GM10266 (cell line): ENCODE measurements around the gene MRPL11.
"Not testable (repeated sequence)": the region's sequence is repeated elsewhere in the genome, so short reads cannot be mapped to it uniquely, and the experiment has no call there.

Experiments used
- DNase-seq: peaks from one replicate; pipeline ENCODE4 v3.0.0; 2012; ENCODE audit errors: extremely low spot score
- TF ChIP-seq, protein P1 (sequence below): IDR thresholded peaks from 2 replicates; pipeline ENCODE4 v1.5.1; 2012; ENCODE audit warnings: mild to moderate bottlenecking, low read depth; ENCODE audit not compliant: control insufficient read depth, insufficient read depth; ENCODE audit errors: missing control alignments

The MRPL11 gene

DNA sequence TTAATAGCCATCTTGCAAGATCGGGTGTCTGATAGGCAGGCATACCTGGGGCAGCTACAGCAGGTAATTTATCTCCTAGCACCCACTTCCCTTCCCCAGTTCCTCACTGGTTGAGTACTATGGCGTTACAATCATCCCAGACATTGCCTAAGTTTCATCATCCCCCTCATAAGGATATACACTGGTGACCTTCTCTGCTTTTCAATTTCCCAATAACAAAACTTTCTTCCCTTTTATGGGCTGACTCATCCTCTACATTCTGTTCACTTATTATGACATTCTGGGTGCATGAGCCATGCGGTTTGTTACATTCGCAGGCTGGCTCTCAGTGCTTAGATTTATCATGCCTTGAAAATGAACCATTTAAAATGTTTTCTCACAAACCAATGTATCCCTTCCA lies 5.0 kb upstream of the MRPL11 start:
- no peak for DNase-seq
- TF ChIP-seq, protein P1, sequence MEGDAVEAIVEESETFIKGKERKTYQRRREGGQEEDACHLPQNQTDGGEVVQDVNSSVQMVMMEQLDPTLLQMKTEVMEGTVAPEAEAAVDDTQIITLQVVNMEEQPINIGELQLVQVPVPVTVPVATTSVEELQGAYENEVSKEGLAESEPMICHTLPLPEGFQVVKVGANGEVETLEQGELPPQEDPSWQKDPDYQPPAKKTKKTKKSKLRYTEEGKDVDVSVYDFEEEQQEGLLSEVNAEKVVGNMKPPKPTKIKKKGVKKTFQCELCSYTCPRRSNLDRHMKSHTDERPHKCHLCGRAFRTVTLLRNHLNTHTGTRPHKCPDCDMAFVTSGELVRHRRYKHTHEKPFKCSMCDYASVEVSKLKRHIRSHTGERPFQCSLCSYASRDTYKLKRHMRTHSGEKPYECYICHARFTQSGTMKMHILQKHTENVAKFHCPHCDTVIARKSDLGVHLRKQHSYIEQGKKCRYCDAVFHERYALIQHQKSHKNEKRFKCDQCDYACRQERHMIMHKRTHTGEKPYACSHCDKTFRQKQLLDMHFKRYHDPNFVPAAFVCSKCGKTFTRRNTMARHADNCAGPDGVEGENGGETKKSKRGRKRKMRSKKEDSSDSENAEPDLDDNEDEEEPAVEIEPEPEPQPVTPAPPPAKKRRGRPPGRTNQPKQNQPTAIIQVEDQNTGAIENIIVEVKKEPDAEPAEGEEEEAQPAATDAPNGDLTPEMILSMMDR, result no peak

DNA sequence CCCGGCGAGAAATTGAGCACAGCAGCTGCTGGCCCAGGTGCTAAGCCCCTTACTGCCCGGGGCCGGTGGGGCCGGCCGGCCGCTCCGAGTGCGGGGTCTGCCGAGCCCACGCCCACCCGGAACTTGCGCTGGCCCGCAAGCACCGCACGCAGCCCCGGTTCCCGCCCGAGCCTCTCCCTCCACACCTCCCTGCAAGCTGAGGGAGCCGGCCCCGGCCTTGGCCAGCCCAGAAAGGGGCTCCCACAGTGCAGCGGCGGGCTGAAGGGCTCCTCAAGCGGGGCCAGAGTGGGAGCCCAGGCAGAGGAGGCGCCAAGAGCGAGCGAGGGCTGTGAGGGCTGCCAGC lies 2.3 kb upstream of the MRPL11 start:
- not testable (repeated sequence) for DNase-seq

DNA sequence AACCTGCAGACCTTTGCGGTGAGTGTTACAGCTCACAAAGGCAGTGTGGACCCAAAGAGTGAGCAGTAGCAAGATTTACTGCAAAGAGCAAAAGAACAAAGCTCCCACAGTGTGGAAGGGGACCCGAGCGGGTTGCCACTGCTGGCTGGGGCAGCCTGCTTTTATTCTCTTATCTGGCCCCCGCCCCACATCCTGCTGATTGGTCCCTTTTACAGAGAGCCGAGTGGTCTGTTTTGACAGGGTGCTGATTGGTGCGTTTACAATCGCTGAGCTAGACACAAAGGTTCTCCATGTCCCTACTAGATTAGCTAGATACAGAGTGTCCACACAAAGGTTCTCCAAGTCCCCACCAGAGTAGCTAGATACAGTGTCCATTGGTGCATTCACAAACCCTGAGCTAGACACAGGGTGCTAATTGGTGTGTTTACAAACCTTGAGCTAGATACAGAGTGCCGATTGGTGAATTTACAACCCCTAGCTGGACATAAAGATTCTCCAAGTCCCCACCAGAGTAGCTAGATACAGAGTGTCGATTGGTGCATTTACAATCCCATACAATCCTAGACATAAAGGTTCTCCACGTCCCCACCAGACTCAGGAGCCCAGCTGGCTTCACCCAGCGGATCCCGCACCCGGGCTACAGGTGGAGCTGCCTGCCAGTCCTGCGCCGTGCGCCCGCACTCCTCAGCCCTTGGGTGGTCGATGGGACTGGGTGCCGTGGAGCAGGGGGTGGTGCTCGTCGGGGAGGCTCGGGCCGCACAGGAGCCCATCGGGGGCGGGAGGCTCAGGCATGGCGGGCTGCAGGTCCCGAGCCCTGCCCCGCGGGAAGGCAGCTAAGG lies 1.7 kb upstream of the MRPL11 start:
- DNase-seq, result not testable (repeated sequence)

DNA sequence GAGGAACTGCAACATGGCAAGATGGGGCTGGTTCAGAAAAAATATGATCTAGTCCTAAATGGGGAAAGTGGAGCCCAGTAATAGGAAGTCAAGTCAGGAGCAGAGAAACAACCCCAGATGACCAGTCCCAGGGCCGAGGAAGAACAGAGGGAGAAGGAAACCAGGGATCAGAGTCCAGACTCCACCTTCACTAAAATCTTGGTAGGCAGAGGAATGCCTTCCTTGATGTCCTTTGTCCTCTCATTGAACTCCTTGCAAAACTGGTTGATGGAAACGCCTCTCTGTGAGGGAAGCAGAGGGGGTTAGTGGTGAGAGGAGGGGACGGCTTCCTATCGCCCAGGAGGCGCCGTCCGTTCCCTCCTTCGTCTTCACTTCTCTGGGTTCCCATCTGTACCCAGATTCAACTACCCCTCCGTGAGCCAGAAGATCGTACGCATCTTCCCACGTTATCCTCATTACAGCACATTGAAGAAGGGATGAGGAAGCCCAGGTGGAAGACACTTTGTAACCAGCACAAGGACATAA lies 607 bp downstream of the MRPL11 start:
- TF ChIP-seq, protein P1, result no peak
- no peak for DNase-seq

DNA sequence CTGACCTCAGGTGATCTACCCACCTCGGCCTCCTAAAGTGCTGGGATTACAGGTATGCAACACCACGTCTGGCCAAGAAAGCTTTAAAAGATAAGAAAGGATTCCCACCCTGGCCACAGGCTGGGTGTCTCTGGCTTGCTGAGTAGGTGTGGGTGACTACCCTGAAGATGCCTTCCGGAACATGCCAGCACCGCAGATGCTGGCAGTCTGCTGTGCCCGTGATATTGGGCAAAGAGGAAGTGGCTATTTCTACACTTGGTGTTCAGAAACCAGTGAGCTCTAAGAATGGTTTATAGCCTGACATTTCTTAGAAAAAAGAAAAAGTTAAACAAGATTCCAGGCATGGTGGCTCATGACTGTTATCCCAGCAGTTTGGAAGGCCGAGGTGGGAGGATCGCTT lies 6.1 kb downstream of the MRPL11 start:
- TF ChIP-seq, protein P1, result no peak
- DNase-seq, result no peak

DNA sequence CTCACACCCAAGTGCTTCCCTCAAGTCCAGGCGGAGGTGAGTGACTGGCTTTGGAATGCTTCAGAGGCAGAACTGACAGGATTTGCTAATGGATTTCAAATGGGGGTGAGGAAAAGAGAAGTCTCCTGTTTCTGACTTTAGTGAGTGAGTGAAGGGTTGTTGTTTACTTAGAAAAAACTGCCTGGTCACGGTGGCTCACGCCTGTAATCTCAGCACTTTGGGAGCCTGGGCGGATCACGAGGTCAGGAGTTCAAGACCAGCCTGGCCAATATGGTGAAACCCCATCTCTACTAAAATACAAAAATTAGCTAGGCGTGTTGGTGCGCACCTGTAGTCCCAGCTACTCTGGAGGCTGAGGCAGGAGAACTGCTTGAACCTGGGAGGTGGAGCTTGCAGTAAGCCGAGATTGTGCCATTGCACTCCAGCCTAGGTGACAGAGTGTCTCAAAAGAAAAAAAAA lies 6.7 kb downstream of the MRPL11 start:
- not testable (repeated sequence) for DNase-seq

DNA sequence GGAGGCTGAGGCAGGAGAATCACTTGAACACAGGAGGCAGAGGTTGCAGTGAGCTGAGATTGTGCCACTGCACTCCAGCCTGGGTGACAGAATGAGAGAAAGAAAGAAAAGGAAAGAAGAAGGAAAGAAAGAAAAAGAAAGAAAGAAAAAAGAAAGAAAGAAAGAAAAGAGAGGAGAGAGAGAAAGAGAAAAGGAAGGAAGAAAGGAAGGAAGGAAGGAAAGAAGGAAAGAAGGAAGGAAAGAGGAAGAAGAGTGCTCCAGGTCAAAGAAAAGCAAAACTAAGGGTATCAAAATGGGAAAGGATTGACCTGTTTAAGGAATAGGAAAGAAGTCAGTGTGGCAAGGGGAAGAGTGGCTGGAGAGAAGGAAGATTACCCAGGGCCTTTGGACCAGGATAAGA lies 7.4 kb downstream of the MRPL11 start:
- not testable (repeated sequence) for DNase-seq

DNA sequence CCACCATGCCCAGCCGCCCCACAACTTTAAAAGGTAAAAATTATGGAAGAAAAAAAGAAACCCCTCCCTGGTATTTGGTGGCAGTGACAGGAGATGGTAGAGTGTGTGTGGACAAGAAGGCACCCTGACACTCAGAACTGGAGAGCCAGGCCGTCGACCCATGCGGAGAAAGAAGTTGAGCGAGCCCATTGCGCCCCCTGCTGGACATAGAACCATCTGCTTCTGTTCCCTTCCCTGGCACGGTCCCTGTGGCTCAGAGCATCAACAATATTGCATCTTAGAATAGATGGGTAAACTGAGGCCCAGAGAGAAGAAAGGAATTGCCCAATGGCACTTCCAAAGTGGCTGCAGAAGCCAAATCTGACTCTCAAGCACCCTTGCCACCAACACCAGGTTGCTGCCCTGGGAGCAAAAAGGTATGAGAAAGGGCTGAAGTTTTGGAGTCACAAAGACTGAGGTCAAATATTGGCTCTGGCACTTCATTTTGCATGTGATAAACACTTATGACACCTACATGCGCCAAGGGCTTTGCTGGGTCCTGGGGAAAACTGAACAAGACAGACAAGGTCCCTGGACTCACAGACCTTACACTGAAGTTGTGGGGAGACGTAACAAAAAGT lies 8.6 kb downstream of the MRPL11 start:
- peak; percentile 82 for DNase-seq

DNA sequence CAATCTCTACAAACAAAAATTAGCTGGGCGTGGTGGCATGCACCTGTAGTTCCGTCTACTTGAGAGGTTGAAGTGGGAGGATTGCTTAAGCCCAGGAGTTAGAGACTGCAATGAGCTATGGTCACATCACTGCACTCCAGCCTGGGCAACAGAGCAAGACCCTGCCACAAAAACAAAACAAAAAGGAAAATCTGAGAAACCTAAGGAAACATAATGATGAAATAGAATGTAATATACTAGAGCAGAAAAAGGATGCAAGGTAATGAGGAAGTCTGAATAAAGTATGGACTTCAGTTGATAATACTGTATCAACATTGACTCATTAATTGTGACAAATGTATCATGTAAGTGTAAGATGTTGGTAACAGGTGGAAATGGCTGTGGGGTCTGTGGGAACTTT lies 9.7 kb downstream of the MRPL11 start:
- TF ChIP-seq, protein P1, result no peak
- no peak for DNase-seq

More for the DNA sequence above, 8.6 kb downstream of the MRPL11 start:
- TF ChIP-seq, protein P1, result peak; percentile 85
